LNCaP clone FGC (cell line): ENCODE results near the gene ACAA2.

Experiments
- DNase-seq: peaks from one replicate; pipeline ENCODE4 v3.0.0-alpha.2; 2011; ENCODE audit warnings: low read depth
- H3K4me3 ChIP-seq: 2 replicates; pipeline ENCODE4 v1.5.1; 2011; ENCODE audit warnings: mild to moderate bottlenecking, low read depth, low read length, control low read depth
- CTCF ChIP-seq: IDR thresholded peaks from 2 replicates; pipeline ENCODE4 v1.5.1; 2012; ENCODE audit warnings: mild to moderate bottlenecking; ENCODE audit not compliant: control insufficient read depth, insufficient read depth; ENCODE audit errors: extremely low read depth

Gene ACAA2

GRCh38 chr18:49813319-49814146 is at the start of gene ACAA2:
Gene ACAA2 (minus strand): TSS chr18:49813533. CDS start chr18:49813484, 49 bp downstream.
- H3K4me3 ChIP-seq, result peak within 1 kb of the TSS; percentile 83
- no peak for DNase-seq
- no peak for TF ChIP-seq CTCF

GRCh38 chr18:49862656-49863385 is 49.5 kb upstream of the ACAA2 start:
- no peak overlapping the region for H3K4me3 ChIP-seq
- TF ChIP-seq CTCF, result no peak
- DNase-seq, result no peak

- no peak for DNase-seq
- peak; percentile 41 for TF ChIP-seq CTCF
- no peak overlapping the region for H3K4me3 ChIP-seq
These were observed 48.3 kb upstream of the ACAA2 start for GRCh38 chr18:49861659-49862058.

- TF ChIP-seq CTCF, result no peak
- no peak overlapping the region for H3K4me3 ChIP-seq
- DNase-seq, result no peak
These were observed 46.4 kb upstream of the ACAA2 start for GRCh38 chr18:49859725-49860124.

- no peak for DNase-seq
- TF ChIP-seq CTCF, result no peak
- no peak overlapping the region for H3K4me3 ChIP-seq
These were observed 45.7 kb upstream of the ACAA2 start for GRCh38 chr18:49859021-49859359.

GRCh38 chr18:49858309-49859020 is 45.1 kb upstream of the ACAA2 start:
- TF ChIP-seq CTCF, result peak; percentile 84
- DNase-seq, result peak; percentile 51
- H3K4me3 ChIP-seq, result no peak overlapping the region
